ENCODE results near the gene IFFO2. TPM values are rescaled to one million over a fixed set of nuclear protein-coding genes. Genes with fewer than 3 reads are reported as not detected.

IFFO2 gene
- 12.2 TPM for total RNA-seq

DNA sequence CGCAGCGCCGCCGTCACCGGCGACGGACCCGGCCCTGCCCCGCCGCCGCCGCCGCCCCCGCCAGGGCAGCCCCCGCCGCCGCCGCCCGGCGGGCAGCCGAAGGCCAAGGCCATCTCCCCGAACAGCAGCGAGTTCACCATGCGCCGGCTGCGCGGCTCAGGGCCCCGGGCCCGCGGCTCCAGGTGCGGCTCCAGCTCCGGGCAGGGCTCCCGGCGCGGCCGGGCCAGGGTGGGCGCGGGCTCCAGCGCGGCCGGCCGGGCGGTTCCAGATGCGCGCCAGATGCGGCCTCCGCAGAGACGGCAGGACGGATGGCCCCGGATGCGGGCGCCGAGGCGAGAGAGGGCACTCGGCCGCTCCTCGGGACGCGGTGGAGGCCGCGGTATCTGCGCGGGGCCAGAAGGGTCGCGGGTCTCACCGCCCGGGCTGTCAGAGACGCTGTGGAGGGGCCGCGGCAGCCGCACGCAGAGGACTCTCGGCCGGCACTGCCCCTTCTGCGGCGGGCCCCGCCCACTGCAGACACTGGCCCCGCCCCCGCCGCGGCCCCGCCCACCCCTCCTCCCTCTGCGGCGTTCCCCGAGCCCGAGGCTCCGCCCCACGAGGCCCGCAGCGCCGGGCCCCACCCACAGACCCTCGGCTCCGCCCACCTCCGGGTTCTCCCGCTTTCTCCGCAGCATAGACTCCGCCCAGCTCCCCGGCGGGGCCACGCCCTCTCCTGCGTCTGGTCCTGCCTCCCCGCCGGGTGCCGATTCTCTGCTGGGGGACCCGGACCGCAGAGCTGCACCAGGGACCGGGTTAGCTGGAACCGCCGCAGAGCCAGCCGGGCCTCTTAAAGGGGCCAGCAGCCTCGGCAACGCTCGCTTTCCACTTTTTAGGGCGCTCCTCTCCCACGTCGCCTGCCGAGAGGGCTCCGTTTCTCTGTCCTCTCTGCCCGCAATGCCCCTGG lies at the start of gene IFFO2:
TSS of gene IFFO2 (minus strand) at position 484 of the 943 bp plus-strand sequence. CDS start at position 140, 344 bp downstream.

DNA sequence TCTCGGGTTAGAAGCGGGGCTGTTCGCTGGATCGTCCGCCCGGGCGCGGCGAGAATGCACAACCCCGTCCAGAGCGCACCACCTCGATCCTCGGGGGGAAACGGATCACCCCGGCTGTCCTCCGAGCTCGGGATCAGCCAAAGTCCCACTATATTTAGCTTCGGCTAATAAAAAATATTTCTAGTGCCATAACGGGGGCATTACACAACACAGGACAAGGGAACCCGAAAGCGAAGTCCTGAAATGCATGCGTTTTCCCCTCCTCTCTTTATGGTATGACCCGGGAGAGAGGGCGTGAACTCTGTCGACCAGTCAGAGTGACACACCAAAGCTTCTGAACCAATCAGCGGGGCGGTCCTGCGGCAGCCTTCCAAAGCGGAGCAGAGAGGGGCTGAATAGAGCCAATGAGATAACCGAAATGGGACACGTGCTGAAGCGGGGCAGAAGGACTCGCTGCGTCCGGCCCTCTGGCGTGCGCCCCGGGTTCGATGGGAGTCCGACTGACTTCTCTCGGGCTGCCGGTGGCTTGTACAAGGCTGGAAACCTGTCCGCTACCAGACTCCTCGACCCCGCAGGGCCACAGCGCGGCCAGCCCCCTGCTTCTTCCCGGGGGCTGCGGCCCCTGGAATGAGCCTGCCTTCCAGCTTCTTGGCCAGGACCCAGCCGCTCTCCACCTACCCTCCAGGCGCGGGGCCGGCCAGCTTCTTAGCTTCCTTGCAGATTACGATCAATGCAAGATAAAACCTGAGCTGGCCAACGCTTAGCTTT lies 53.8 kb downstream of the IFFO2 start, which contains the start of gene ALDH4A1:
TSS of gene ALDH4A1 (minus strand) at position 33 of the 768 bp plus-strand sequence. CDS start at position 1, 32 bp downstream.

DNA sequence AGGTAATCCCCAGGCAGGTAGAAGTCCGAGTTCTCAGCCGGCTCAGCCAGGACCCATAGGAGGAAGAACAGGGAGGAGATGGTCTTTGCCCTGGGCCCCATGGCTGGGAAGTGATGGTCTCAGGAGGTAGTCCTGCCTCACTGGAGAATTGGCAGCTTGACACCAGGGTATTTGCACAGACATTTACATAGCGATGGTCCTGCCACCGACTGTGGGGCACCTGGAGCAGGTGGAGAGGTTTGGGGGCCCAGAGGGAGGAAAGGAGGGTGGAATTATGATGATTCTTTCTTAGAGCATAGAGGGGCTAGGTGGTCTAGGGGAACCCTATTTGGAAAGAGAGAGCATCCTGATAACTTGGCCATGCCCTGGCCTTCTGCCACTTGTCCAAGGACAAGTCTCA lies 96.9 kb downstream of the IFFO2 start, which contains the start of gene TAS1R2:
TSS of gene TAS1R2 (minus strand) at position 101 of the 400 bp plus-strand sequence. CDS start at position 101, 0 bp downstream.

Small RNA genes within 50 kb of the gene (small RNA-seq; reads per million reads assigned to genes)
- gene MIR1290 (not detected), gene MIR4695 (not detected)

Other genes starting within 250 kb of the IFFO2 start
- gene TAS1R2, start 97.0 kb downstream of the IFFO2 start, total RNA-seq = not detected
- 17.5 TPM for gene ALDH4A1, start 54.1 kb downstream of the IFFO2 start, total RNA-seq

All from diencephalon (tissue), 1 donor.